Fibroblast of lung (primary cell): ENCODE results near the gene KRT16. TPM values are rescaled to one million over a fixed set of nuclear protein-coding genes. Genes with fewer than 3 reads are reported as not detected.

Source experiments
- DNase-seq, 2 donors: peaks; one replicate each; pipeline versions ENCODE4 v3.0.0 to v3.0.0-alpha.2; 2010; ENCODE audit warnings: low read depth in 2 of 2
- H2AFZ ChIP-seq: 2 replicates; pipeline ENCODE4 v1.5.1; 2012; ENCODE audit warnings: low read length, control low read depth, inconsistent platforms
- H3K27ac ChIP-seq: 2 replicates; pipeline ENCODE4 v1.5.1; 2011; ENCODE audit warnings: low read length, control low read depth; ENCODE audit not compliant: insufficient read depth
- H3K27me3 ChIP-seq: 2 replicates; pipeline ENCODE4 v1.5.1; 2011; ENCODE audit warnings: mild to moderate bottlenecking, low read length; ENCODE audit not compliant: control insufficient read depth, insufficient read depth
- H3K36me3 ChIP-seq: 2 replicates; pipeline ENCODE4 v1.5.1; 2011; ENCODE audit warnings: low read length; ENCODE audit not compliant: control insufficient read depth, insufficient read depth
- H3K4me1 ChIP-seq: 2 replicates; pipeline ENCODE4 v1.5.1; 2011; ENCODE audit warnings: low read length; ENCODE audit not compliant: control insufficient read depth, insufficient read depth; ENCODE audit errors: extremely low read depth
- H3K4me2 ChIP-seq: 2 replicates; pipeline ENCODE4 v1.5.1; 2011; ENCODE audit warnings: low read length, control low read depth; ENCODE audit not compliant: insufficient read depth; ENCODE audit errors: extremely low read depth
- H3K4me3 ChIP-seq, 4 experiments: fragments of 200-600 bp in 1 of 4; sonication (generic) in 1 of 4; replicated peaks in 1 of 4; 2 replicates each; pipeline ENCODE4 v1.5.1; 2011 to 2016; ENCODE audit warnings: low read length in 4 of 4, low read depth in 3 of 4, mild to moderate bottlenecking in 3 of 4, control low read depth in 2 of 4, inconsistent platforms in 1 of 4, mixed read lengths in 1 of 4; ENCODE audit not compliant: insufficient read depth in 1 of 4; ENCODE audit errors: control extremely low read depth in 1 of 4
- H3K79me2 ChIP-seq: 2 replicates; pipeline ENCODE4 v1.5.1; 2012; ENCODE audit warnings: mild to moderate bottlenecking, low read length, inconsistent platforms; ENCODE audit not compliant: control insufficient read depth, insufficient read depth
- H3K9ac ChIP-seq: 2 replicates; pipeline ENCODE4 v1.5.1; 2011; ENCODE audit warnings: mild to moderate bottlenecking, low read length, control low read depth; ENCODE audit not compliant: insufficient read depth
- H3K9me3 ChIP-seq: 2 replicates; pipeline ENCODE4 v1.5.1; 2012; ENCODE audit warnings: low read depth, low read length; ENCODE audit not compliant: control insufficient read depth, insufficient read depth
- H4K20me1 ChIP-seq: 2 replicates; pipeline ENCODE4 v1.5.1; 2011; ENCODE audit warnings: low read length; ENCODE audit not compliant: control insufficient read depth, insufficient read depth; ENCODE audit errors: extremely low read depth
- CTCF ChIP-seq, 2 donors: IDR thresholded peaks in 1 of 2; conservative IDR thresholded peaks in 1 of 2; 1 replicate in 1 of 2; 2 replicates in 1 of 2; pipeline ENCODE4 v1.5.1; 2011 to 2012; ENCODE audit warnings: low read length in 2 of 2, control low read depth in 1 of 2, inconsistent platforms in 1 of 2, low read depth in 1 of 2, mild to moderate bottlenecking in 1 of 2
- EZH2 ChIP-seq: IDR thresholded peaks from 2 replicates; pipeline ENCODE4 v1.5.1; 2012; ENCODE audit warnings: low read length, control low read depth, mild to moderate bottlenecking; ENCODE audit errors: missing control alignments
- polyA plus RNA-seq, 2 donors: library from polyadenylated mRNA; depleted of rRNA in 1 of 2; stranded (reverse) in 1 of 2; unstranded in 1 of 2; fragments of >200 nt; gene quantifications; 2 replicates each; pipeline ENCODE4 v1.2.1, GENCODE V29; 2011 to 2012; ENCODE audit warnings: missing spikeins in 1 of 2
- total RNA-seq: library from RNA; depleted of rRNA; stranded (reverse); fragments of >200 nt; gene quantifications from 2 replicates; pipeline ENCODE4 v1.2.1, GENCODE V29; 2014

KRT16 gene
- total and polyA plus RNA-seq, 2 donors (not counting 1 experiment from before 2014, with no cell fraction given) = 0.09 TPM; not detected in 1

- Histone ChIP-seq H3K9ac (no peak overlapping the region), H3K36me3 (no peaks in the 10 kb centered on the region), H3K4me3 (no peak overlapping the region), H3K27me3 (no peaks in the 10 kb centered on the region), H3K27ac (no peak overlapping the region), H4K20me1 (no peaks in the 10 kb centered on the region), H3K9me3 (no peaks in the 10 kb centered on the region), H3K79me2 (no peaks in the 10 kb centered on the region), H3K4me1 (no peaks in the 10 kb centered on the region), H2AFZ (no peak overlapping the region), H3K4me2 (no peak overlapping the region)
- TF ChIP-seq CTCF (conservative IDR thresholded peaks at IDR 0.05 in 1 of 2, IDR thresholded peaks at IDR 0.05 in 1 of 2; ENCODE audit: low read depth in 1 of 2, low read length in 2 of 2) (no peak), EZH2 (no peak)
- no peak for DNase-seq
Measured at GRCh38 chr17:41658846-41659245, 46.3 kb upstream of the KRT16 start.

- H3K27ac ChIP-seq = no peak overlapping the region
- no peaks in the 10 kb centered on the region for H3K79me2 ChIP-seq
- TF ChIP-seq EZH2 (no peak), CTCF (conservative IDR thresholded peaks at IDR 0.05 in 1 of 2, IDR thresholded peaks at IDR 0.05 in 1 of 2; ENCODE audit: low read depth in 1 of 2, low read length in 2 of 2) (no peak)
- no peaks in the 10 kb centered on the region for H4K20me1 ChIP-seq
- no peak overlapping the region for H2AFZ ChIP-seq
- no peak for DNase-seq
- no peak overlapping the region for H3K4me3 ChIP-seq
- H3K4me2 ChIP-seq = no peak overlapping the region
- no peaks in the 10 kb centered on the region for H3K4me1 ChIP-seq
- H3K9ac ChIP-seq = no peak overlapping the region
- H3K27me3 ChIP-seq = no peaks in the 10 kb centered on the region
- no peaks in the 10 kb centered on the region for H3K36me3 ChIP-seq
- no peaks in the 10 kb centered on the region for H3K9me3 ChIP-seq
Measured at GRCh38 chr17:41657936-41658335, 45.4 kb upstream of the KRT16 start.

GRCh38 chr17:41657176-41657754 lies 44.7 kb upstream of the KRT16 start:
- Histone ChIP-seq H3K27me3 (no peaks in the 10 kb centered on the region), H3K36me3 (no peaks in the 10 kb centered on the region), H3K4me2 (no peak overlapping the region), H3K4me1 (no peaks in the 10 kb centered on the region), H4K20me1 (no peaks in the 10 kb centered on the region), H3K4me3 (no peak overlapping the region), H3K79me2 (no peaks in the 10 kb centered on the region), H3K27ac (no peak overlapping the region), H3K9me3 (no peaks in the 10 kb centered on the region), H2AFZ (no peak overlapping the region), H3K9ac (no peak overlapping the region)
- TF ChIP-seq EZH2 = no peak
- no peak for TF ChIP-seq CTCF (conservative IDR thresholded peaks at IDR 0.05 in 1 of 2, IDR thresholded peaks at IDR 0.05 in 1 of 2; ENCODE audit: low read depth in 1 of 2, low read length in 2 of 2)
- DNase-seq = no peak
